IPS-NIHi7 (cell line): ENCODE data around the gene CBY3.
"Not testable (repeated sequence)": the region's sequence is repeated elsewhere in the genome, so short reads cannot be mapped to it uniquely, and the experiment has no call there.

Experiments used
- DNase-seq: peaks from one replicate; pipeline ENCODE4 v3.0.0; 2012; ENCODE audit warnings: mixed read lengths; ENCODE audit errors: extremely low spot score

CBY3 gene

GRCh38 chr5:179680780-179681401 is at the start of gene CBY3:
TSS of gene CBY3 (minus strand) at chr5:179681034. CDS start at chr5:179680918, 116 bp downstream.
- no peak for DNase-seq

DNA sequence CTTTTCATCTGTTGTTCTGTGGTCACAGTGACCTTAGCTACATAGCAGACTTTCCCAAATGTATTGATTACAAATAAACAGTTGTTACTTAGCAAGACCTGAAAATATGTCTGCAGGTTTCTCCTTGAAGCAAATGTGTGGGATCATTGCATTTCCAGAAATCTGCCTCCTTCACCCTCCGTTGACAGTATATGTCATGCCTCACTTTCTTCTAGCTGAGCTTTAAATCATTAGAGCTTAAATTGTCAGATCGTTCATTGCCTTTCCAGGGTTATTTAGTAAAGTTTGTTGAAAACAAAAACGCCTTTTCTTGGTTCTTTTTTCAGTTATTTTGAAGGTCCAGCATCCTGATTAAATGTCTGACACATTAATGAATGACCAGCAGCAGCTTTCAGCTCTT is 49.5 kb upstream of the CBY3 start:
- DNase-seq, result no peak

GRCh38 chr5:179729727-179730126 is 48.9 kb upstream of the CBY3 start:
- DNase-seq, result no peak

DNA sequence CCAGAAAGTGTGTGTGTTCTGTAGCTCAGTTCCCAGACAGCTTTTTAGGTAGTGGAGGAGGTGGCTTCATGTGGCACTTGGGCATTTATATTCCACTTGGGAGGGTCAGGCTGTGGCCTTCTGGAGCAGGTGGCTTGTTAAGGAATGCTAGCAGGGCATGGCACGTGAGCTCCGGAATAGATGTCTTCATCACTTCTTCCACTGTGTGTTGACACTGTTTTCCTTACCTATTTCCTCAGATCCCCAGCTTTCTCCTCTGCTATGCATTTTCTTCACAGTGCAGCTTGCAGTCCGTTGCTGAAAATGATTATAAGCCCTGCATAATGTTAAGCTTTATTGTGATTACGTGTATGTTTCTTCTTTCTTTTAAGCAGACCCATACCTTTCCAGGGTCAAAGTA is 48.5 kb upstream of the CBY3 start:
- no peak for DNase-seq

DNA sequence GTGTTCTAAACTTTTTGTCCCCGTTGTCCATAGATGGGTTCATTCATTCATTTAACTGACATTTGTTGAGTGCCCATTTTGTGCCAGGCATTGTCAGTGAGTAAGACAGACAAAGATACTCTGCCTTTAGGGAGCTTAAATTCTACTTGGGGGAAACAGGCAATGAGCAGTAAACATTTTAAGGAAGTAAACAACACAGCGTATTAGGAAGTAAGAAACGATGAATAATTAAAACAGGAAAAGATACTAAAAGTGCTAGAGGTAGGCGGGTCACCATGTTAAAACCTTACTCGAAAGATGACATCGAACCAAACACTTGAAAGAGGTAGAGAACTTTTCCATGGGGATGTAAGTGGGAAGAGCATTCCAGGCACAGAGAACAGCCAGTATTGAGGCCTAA is 46.3 kb upstream of the CBY3 start:
- DNase-seq, result no peak

GRCh38 chr5:179724163-179724562 is 43.3 kb upstream of the CBY3 start:
- DNase-seq, result no peak

DNA sequence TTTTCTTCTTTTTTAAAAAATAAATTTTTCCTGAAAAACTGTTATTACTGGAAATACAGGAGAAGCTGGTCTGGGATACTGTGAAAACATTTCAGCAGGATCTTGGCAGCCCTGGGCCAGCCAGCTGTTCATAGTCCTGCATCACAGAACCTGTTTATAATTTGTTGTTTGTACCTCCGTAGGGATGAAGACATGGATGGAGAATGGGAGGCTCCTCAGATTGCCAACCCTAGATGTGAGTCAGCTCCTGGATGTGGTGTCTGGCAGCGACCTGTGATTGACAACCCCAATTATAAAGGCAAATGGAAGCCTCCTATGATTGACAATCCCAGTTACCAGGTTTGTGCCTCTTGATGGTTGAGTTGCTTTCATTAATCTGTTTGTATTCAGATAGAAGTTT is 39.4 kb upstream of the CBY3 start:
- DNase-seq, result no peak

DNA sequence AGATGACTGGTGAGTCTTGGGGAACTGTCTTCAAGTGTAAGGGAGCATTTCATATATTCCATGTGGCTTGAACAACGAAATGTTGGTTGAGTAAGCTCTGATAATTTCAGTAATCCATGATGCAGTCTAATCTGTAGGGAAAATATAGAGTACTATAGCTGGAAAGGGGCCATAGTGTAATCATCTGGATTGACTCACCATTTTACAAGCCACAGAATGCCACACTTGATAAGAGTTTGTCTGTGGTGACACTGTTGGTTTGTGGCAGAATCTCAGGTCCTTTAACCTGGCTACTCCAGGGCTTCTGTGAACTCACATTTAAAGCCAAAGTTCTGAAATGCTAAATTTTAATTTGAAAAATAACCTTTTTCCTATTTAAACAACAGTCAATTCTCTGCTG is 35.5 kb upstream of the CBY3 start:
- DNase-seq, result no peak

DNA sequence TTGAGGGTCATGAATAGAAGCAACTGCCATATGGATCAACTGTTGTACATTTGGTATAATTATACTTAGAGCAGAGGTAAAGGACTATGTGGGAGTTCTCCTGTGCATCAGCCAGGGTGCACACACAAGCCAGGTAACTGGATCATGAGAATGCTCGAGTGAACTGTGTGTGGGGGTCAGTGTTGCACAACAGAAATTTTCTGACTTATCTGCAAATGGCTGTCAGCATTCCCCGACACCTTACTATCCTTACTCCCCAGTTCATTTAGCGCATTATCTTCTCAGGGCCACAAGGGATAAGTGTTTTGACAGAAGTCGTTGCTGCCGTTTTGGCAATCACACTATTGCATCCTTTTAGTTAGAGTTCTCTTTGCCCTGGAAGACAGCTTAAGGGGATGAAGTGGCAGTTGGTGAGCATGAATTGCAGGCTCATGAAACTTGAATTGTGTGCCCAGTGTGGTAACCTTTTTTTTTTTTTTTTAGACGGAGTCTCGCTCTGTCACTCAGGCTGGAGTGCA is 19.6 kb upstream of the CBY3 start:
- DNase-seq, result no peak

DNA sequence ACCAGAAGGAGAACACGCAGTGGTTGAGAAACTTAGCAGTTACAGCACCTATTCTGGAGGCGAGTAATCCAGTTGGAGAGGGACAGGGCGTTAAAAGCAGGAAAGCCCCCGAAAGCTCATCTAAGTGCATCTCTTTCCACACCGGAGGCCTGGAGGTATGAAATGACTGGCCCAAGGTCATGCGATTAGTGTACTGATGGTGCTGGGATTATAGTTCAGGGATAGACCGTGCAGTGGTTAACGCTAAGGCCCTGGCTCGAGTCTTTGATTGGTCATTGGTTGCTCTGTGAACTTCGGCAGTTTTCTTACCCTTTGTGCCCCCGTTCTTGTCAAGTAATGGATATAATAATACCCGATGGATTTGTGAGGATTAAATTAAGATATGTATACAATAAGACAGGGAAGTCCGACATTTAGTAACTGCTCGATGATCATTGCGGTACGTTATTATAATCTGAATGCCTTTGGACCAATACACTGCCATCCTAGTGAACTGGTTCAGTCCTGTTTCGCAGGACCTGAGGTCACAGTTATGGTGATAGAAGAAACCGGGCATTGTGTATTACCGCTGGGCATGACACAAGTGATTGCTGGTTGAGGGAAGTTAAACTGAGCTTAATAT is 18.9 kb upstream of the CBY3 start:
- no peak for DNase-seq

- DNase-seq, result no peak
Measured at GRCh38 chr5:179698935-179699615, 18.2 kb upstream of the CBY3 start, which contains the start of gene CANX. TSS of gene CANX (plus strand) at chr5:179698967. CDS start at chr5:179705682, 6,715 bp downstream.

DNA sequence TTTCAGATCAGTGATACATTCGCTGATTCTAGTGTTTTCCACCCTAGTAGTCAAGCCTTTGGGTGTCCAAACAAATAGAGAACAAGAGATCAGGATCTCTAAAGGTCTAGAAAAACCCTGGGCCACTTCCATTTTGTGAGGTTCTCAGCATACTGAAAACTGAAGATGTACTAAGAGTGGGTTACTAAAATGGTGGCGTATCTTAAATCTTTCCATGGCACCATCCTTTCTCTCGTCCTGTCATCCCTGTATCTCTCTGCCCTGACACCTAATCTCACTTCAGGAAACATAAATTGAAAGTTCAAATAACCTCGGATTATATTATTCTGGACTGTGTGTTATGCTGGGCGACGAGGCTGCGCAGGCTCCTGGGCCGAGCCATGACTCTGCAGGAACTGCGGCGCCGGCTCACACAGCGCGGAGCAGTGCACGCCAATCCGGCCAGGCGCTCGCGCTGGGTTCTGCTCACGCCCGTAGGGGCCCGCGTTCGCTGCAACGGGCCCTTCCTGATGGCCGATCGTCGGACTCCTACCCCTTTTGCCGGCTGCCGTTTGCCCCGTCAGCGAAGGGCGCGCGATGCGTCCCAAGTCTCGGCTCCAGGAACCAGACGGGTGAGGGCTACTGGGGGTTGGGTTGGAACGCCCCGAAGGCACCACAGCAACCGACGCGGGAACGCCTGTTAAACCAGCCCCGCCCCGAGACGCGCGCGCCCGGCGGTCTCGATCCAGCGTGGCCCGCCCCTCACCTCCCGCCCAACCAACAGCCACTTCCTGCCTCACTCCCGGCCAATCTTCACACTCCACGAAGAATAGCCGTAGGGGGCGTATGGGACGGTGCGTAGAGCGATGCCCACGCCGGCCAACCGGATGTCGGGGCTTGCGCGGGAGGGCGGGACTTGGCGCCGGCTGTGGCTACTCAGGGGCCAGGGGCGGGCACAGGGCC is 17.4 kb upstream of the CBY3 start:
- peak; percentile 100 for DNase-seq

GRCh38 chr5:179697543-179697942 is 16.7 kb upstream of the CBY3 start:
- DNase-seq, result not testable (repeated sequence)

- DNase-seq, result no peak
Measured at GRCh38 chr5:179697108-179697507, 16.3 kb upstream of the CBY3 start.

DNA sequence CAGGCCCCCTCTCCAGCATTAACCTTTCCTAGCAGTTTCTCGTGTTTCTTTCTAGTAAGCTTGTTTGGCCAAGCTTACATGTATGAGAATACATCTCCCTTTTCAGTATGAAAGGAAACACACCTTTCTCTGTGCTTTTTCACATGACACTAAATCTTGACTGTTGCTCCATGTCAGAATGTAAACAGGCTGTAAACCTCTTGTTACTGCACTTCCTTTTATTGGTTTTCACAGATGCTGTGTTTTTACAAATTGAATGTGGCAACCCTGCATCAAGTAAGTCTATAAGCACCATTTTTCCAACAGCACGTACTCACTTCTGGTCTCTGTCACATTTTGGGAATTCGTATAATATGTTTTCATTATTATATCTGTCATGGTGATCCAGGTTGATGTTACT is 15.8 kb upstream of the CBY3 start:
- no peak for DNase-seq

DNA sequence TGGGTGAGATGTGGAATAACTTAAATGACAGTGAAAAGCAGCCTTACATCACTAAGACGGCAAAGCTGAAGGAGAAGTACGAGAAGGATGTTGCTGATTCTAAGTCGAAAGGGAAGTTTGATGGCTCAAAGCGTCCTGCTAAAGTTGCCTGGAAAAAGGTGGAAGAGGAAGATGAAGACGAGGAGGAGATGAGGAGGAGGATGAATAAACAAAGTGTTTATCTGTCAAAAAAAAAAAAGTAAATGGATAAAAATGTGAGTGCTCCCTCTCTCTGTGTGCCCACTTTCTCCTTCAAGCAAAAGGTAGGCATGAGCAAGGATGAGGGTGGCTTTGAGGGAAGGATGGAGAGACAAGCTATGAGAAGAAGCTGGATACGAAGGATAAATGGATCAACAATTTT is 13.7 kb upstream of the CBY3 start:
- DNase-seq, result no peak

GRCh38 chr5:179689212-179689611 is 8.4 kb upstream of the CBY3 start:
- DNase-seq, result not testable (repeated sequence)

DNA sequence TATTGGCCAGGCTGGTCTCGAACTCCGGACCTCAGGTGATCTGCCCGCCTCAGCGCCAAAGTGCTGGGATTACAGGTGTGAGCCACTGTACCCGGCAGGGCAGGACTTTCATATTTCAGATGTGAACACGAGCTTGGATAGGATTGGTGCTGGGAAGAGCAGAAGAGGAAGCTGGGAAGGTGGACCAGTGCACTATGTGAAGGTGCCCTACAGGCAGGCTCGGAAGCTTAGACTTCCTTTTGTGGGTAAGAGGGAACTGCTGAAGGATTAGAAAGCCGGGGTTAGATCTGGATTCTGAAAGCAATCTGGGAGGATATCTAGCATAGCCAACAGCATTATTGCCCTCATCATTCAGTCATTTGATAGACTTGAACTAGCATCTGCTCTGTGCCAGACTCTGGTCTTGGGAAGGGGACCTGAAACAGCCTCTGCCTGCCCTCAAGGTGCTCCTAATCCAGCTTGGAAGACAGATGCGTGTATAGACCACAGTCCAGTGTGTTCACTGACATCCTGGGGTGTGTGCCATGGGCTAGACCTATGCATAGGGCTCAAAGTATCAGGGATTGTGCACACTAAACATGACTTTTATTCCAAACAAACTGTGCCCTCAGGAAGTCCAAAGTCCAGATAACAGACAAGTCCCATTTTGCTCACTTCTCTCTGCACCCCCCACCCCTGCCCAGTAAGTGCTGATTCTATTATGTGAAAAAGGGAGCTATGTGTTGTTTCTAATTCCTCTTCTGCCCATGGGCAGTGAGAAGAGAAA is 637 bp downstream of the CBY3 start:
- DNase-seq, result no peak

DNA sequence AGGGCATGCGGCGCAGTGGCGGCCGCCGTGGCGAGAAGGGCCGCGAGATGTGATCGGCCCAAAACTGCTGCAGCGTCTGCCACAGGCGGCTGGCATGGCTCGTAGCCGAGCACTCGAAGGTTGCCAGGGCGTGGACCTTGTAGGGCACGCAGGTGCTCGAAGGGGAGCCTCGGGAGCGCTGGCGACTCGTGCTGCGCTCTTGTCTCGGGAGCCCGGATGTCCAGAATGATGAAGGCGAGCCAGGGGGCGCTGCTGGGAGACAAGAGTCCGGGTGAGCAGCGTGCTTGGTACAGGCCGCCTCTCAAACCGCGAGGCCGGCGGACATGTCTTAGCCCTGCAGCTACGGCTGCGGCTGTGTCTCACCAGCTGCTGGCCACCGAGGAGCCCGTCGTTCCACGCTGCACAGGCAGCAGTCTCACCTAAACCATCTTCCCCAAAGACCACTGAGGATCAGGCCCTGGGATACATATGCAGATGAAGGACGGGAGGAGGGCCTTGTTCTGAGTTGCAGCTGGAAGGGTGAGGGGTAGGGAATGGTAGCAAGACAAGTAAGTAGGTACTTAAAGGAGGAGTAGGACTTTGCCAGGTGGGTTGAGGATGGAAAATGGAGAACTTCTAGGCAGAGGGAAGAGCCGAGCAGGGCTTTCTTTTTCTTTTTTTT is 1.7 kb downstream of the CBY3 start:
- peak; percentile 77 for DNase-seq

DNA sequence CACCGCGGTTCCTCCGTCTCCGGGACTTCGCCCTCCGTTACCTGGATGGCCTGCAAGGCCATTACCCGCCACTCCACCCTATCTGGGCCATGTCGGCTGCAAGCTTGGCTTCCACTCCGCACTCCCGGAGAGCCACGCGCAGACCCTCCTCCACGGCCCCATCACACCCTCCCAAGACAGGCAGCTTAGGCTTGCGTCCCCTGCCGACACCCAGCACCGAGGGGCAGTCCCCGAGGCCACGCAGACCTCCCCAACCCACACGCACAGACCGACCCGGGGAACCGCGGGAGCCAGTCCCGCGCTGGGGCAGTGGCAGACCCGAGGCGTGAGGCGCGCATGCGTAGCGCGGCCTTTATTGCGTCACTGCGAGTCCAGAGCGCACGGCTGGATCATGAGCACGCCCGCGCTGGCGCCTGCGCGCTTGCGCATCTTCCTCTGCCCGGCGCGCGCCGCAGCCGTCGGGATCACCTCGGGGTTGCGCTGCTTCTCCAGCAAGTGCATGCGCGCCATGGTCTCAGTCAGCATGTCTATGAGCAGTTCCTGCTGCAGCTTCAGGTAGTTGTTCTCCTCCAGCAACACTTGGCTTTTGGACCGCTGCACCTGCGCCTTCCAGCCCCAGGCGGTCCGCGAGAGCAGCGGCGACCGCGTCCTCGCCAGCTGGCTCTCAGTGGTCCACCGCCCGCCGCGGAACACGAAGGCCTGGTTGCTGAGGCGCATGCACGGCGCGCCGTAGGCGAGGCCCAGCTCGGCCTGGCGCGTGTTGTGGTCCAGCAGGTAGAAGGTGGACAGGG is 2.4 kb downstream of the CBY3 start:
- peak; percentile 95 for DNase-seq
